Trophoblast cell (in vitro differentiated cells and primary cell): Measurements from ENCODE around the gene NEUROG1.

Experiments used
- DNase-seq, 2 donors: peaks; one replicate each; pipeline ENCODE4 v3.0.0-alpha.2; 2016
- H2AFZ ChIP-seq: 2 replicates; pipeline ENCODE4 v1.6.1; 2013; ENCODE audit warnings: low read length, moderate library complexity, mild to moderate bottlenecking; ENCODE audit not compliant: insufficient read depth, poor library complexity
- H2AK5ac ChIP-seq: 2 replicates; pipeline ENCODE4 v1.6.1; 2013; ENCODE audit warnings: mild to moderate bottlenecking, low read length
- H2BK120ac ChIP-seq: 2 replicates; pipeline ENCODE4 v1.6.1; 2013; ENCODE audit warnings: low read length, mild to moderate bottlenecking, moderate library complexity; ENCODE audit not compliant: insufficient read depth, poor library complexity
- H2BK12ac ChIP-seq: 2 replicates; pipeline ENCODE4 v1.6.1; 2013; ENCODE audit warnings: mild to moderate bottlenecking, low read length, moderate library complexity
- H2BK5ac ChIP-seq: 2 replicates; pipeline ENCODE4 v1.6.1; 2013; ENCODE audit warnings: low read length, low read depth, moderate library complexity, mild to moderate bottlenecking; ENCODE audit not compliant: poor library complexity
- H3K14ac ChIP-seq: 2 replicates; pipeline ENCODE4 v1.6.1; 2013; ENCODE audit warnings: mild to moderate bottlenecking, low read length
- H3K18ac ChIP-seq: 2 replicates; pipeline ENCODE4 v1.6.1; 2013; ENCODE audit warnings: mild to moderate bottlenecking, low read length
- H3K23ac ChIP-seq: 2 replicates; pipeline ENCODE4 v1.6.1; 2013; ENCODE audit warnings: low read length
- H3K27ac ChIP-seq: 2 replicates; pipeline ENCODE4 v1.5.1; 2013; ENCODE audit warnings: low read depth, mild to moderate bottlenecking, inconsistent platforms, low read length, moderate library complexity
- H3K27me3 ChIP-seq: 2 replicates; pipeline ENCODE4 v1.6.1; 2013; ENCODE audit warnings: inconsistent platforms, mild to moderate bottlenecking, low read length, moderate library complexity; ENCODE audit not compliant: insufficient read depth
- H3K36me3 ChIP-seq, 2 experiments: 1 replicate in 1 of 2; 2 replicates in 1 of 2; pipeline ENCODE4 v1.6.1; 2013; ENCODE audit warnings: low read length in 2 of 2, mild to moderate bottlenecking in 2 of 2, moderate library complexity in 1 of 2; ENCODE audit not compliant: insufficient read depth in 2 of 2, control insufficient read depth in 1 of 2
- H3K4ac ChIP-seq: 2 replicates; pipeline ENCODE4 v1.6.1; 2013; ENCODE audit warnings: low read depth, mild to moderate bottlenecking, low read length, moderate library complexity
- H3K4me1 ChIP-seq, 2 experiments: 1 replicate in 1 of 2; 2 replicates in 1 of 2; pipeline ENCODE4 v1.6.1; 2013; ENCODE audit warnings: low read length in 2 of 2, mild to moderate bottlenecking in 2 of 2, moderate library complexity in 1 of 2; ENCODE audit not compliant: insufficient read depth in 2 of 2, control insufficient read depth in 1 of 2
- H3K4me2 ChIP-seq: 2 replicates; pipeline ENCODE4 v1.6.1; 2013; ENCODE audit warnings: inconsistent platforms, mild to moderate bottlenecking, low read length, moderate library complexity
- H3K4me3 ChIP-seq: 2 replicates; pipeline ENCODE4 v1.5.1; 2013; ENCODE audit warnings: mild to moderate bottlenecking, low read depth, low read length, inconsistent platforms
- H3K79me1 ChIP-seq: one replicate; pipeline ENCODE4 v1.6.1; 2013; ENCODE audit warnings: low read length
- H3K79me2 ChIP-seq: 2 replicates; pipeline ENCODE4 v1.6.1; 2013; ENCODE audit warnings: low read length, mild to moderate bottlenecking; ENCODE audit not compliant: control insufficient read depth, insufficient read depth, poor library complexity
- H3K9ac ChIP-seq: 2 replicates; pipeline ENCODE4 v1.6.1; 2013; ENCODE audit warnings: mild to moderate bottlenecking, low read length
- H3K9me3 ChIP-seq: 2 replicates; pipeline ENCODE4 v1.6.1; 2013; ENCODE audit warnings: low read depth, mild to moderate bottlenecking, control low read depth, inconsistent platforms, low read length; ENCODE audit not compliant: insufficient read depth
- H4K12ac ChIP-seq: 2 replicates; pipeline ENCODE4 v1.6.1; 2013; ENCODE audit warnings: low read depth, mild to moderate bottlenecking, low read length, moderate library complexity
- H4K8ac ChIP-seq: 2 replicates; pipeline ENCODE4 v1.6.1; 2013; ENCODE audit warnings: low read depth, mild to moderate bottlenecking, low read length, moderate library complexity
- H4K91ac ChIP-seq: one replicate; pipeline ENCODE4 v1.6.1; 2013; ENCODE audit warnings: low read depth, mild to moderate bottlenecking, low read length, moderate library complexity
- WGBS: extraction: QIAGEN DNeasy Blood & Tissue Kit; methylation state at CpG from one replicate; pipeline ENCODE4 v1.1.7; 2013; ENCODE audit warnings: missing lambda C conversion rate; ENCODE audit not compliant: insufficient read length, insufficient coverage; ENCODE audit errors: extremely low coverage; 5-methylcytosine and 5-hydroxymethylcytosine counted together

Gene NEUROG1

GRCh38 chr5:135514116-135514515 is 21.6 kb downstream of the NEUROG1 start:
- no peaks in the 10 kb centered on the region for H3K4me1 ChIP-seq
- no peaks in the 10 kb centered on the region for H3K79me2 ChIP-seq
- H2BK5ac ChIP-seq: no peak overlapping the region
- H3K4ac ChIP-seq: no peak overlapping the region
- no peak overlapping the region for H3K14ac ChIP-seq
- H2BK12ac ChIP-seq: no peak overlapping the region
- no peak overlapping the region for H2BK120ac ChIP-seq
- no peak overlapping the region for H4K91ac ChIP-seq
- no peaks in the 10 kb centered on the region for H3K36me3 ChIP-seq
- H3K4me3 ChIP-seq: no peak overlapping the region
- H4K8ac ChIP-seq: no peak overlapping the region
- H2AFZ ChIP-seq: no peak overlapping the region
- peaks cover 9% of the 10 kb centered on the region for H3K27me3 ChIP-seq
- H3K9me3 ChIP-seq: peaks cover 2% of the 10 kb centered on the region
- no peak overlapping the region for H3K4me2 ChIP-seq
- no peak overlapping the region for H2AK5ac ChIP-seq
- no peak overlapping the region for H3K27ac ChIP-seq
- no peak overlapping the region for H4K12ac ChIP-seq
- no peak for DNase-seq
- no CpG with 5 or more reads among the region's 3 CpGs for WGBS
- H3K9ac ChIP-seq: no peak overlapping the region
- H3K23ac ChIP-seq: no peak overlapping the region
- H3K18ac ChIP-seq: no peak overlapping the region
- H3K79me1 ChIP-seq: no peaks in the 10 kb centered on the region

DNA sequence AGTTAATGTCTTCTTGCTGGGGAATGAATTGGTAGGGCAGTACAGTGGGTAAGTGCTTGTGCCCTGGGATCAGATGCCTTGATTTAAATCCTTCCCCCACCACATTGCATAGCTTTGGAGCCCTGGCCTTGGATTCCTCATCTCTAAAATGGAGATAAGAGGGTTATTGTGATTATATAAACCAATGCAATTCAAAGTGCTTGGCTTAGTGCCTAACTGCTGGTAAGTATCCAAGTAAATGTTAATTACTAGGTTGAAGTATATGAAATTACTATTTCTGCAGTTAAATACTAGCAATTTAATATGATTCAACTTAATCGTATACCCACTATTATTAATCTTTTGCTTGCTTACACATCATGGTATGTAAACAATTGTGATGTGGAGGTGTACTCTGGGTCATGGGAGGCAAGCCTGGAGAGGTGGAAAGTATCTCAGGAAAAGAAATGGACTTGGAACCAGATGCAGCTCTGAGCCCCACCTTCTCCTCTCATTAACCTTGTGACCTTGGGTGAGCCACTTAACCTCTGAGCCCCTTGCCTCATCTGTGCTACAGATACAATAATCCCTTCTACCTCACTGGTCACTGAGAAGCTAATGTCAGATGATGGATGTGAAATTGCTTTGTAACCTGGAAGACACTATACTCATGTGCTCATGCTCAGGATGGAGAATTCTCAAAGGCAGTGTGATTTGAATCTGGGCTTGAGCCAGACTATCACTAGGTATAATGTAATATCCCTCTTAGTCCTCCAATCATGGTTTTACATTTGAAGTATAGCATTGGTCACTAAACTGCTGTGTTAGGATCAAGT is 23.8 kb downstream of the NEUROG1 start:
- WGBS: no CpG with 5 or more reads among the region's 1 CpG

GRCh38 chr5:135509995-135510394 is 25.8 kb downstream of the NEUROG1 start:
- no peak overlapping the region for H3K18ac ChIP-seq
- no peaks in the 10 kb centered on the region for H3K79me2 ChIP-seq
- H2BK5ac ChIP-seq: no peak overlapping the region
- no peak overlapping the region for H4K8ac ChIP-seq
- no peak overlapping the region for H2BK12ac ChIP-seq
- H4K12ac ChIP-seq: no peak overlapping the region
- no peak overlapping the region for H4K91ac ChIP-seq
- no peaks in the 10 kb centered on the region for H3K4me1 ChIP-seq
- no peak overlapping the region for H3K4me2 ChIP-seq
- no peak overlapping the region for H2BK120ac ChIP-seq
- H2AFZ ChIP-seq: no peak overlapping the region
- peak overlapping the region; percentile 17 for H3K23ac ChIP-seq
- H3K36me3 ChIP-seq: no peaks in the 10 kb centered on the region
- no peak overlapping the region for H3K4me3 ChIP-seq
- peaks cover 2% of the 10 kb centered on the region for H3K9me3 ChIP-seq
- WGBS: no CpG with 5 or more reads among the region's 6 CpGs
- no peak overlapping the region for H3K14ac ChIP-seq
- no peak for DNase-seq
- no peak overlapping the region for H3K27ac ChIP-seq
- no peak overlapping the region for H3K9ac ChIP-seq
- H3K4ac ChIP-seq: no peak overlapping the region
- no peaks in the 10 kb centered on the region for H3K79me1 ChIP-seq
- H2AK5ac ChIP-seq: no peak overlapping the region
- peaks cover 12% of the 10 kb centered on the region for H3K27me3 ChIP-seq

More for the DNA sequence above, 23.8 kb downstream of the NEUROG1 start:
- Histone ChIP-seq H3K23ac (no peak overlapping the region), H4K8ac (no peak overlapping the region), H2BK120ac (no peak overlapping the region), H3K27ac (no peak overlapping the region), H3K4me3 (no peak overlapping the region), H3K4me2 (no peak overlapping the region), H3K79me2 (no peaks in the 10 kb centered on the region), H4K12ac (no peak overlapping the region), H2AFZ (no peak overlapping the region), H3K4me1 (no peaks in the 10 kb centered on the region), H2AK5ac (no peak overlapping the region), H3K9me3 (peaks cover 2% of the 10 kb centered on the region), H3K9ac (no peak overlapping the region), H3K14ac (no peak overlapping the region), H3K27me3 (peaks cover 12% of the 10 kb centered on the region), H3K79me1 (no peaks in the 10 kb centered on the region), H2BK5ac (no peak overlapping the region), H3K36me3 (no peaks in the 10 kb centered on the region), H4K91ac (no peak overlapping the region), H2BK12ac (no peak overlapping the region), H3K18ac (no peak overlapping the region), H3K4ac (no peak overlapping the region)
- no peak for DNase-seq

- Histone ChIP-seq H3K27ac (no peak overlapping the region), H3K14ac (no peak overlapping the region), H2BK120ac (no peak overlapping the region), H2AFZ (no peak overlapping the region), H3K36me3 (no peaks in the 10 kb centered on the region), H3K9me3 (peaks cover 2% of the 10 kb centered on the region), H3K23ac (no peak overlapping the region), H3K4ac (no peak overlapping the region), H2BK5ac (no peak overlapping the region), H3K4me3 (no peak overlapping the region), H3K27me3 (peaks cover 15% of the 10 kb centered on the region), H3K4me1 (no peaks in the 10 kb centered on the region), H2BK12ac (no peak overlapping the region), H3K4me2 (peak overlapping the region; percentile 7), H2AK5ac (no peak overlapping the region), H3K18ac (no peak overlapping the region), H4K12ac (no peak overlapping the region), H3K79me1 (no peaks in the 10 kb centered on the region), H3K9ac (no peak overlapping the region), H4K8ac (no peak overlapping the region), H3K79me2 (no peaks in the 10 kb centered on the region), H4K91ac (no peak overlapping the region)
- no peak for DNase-seq
- WGBS: no CpG with 5 or more reads among the region's 16 CpGs
Observed at GRCh38 chr5:135508496-135509005, 27.2 kb downstream of the NEUROG1 start.
